Neural crest cell (in vitro differentiated cells): ENCODE data around the gene LCN15. TPM values are rescaled to one million over a fixed set of nuclear protein-coding genes. Genes with fewer than 3 reads are reported as not detected.

ENCODE experiments used
- DNase-seq: peaks from one replicate; pipeline ENCODE4 v3.0.0; 2021; ENCODE audit warnings: low read depth, mixed read lengths, low spot score
- H3K27ac Mint-ChIP-seq: one replicate; pipeline ENCODE4 v1.8.0; 2021; ENCODE audit warnings: mild to moderate bottlenecking, mixed read lengths; ENCODE audit not compliant: unreplicated experiment
- H3K27me3 Mint-ChIP-seq: 2 replicates; pipeline ENCODE4 v1.8.0; 2021; ENCODE audit warnings: low read depth, mild to moderate bottlenecking, mixed read lengths
- H3K36me3 Mint-ChIP-seq: 2 replicates; pipeline ENCODE4 v1.8.0; 2021; ENCODE audit warnings: low read depth, mild to moderate bottlenecking, mixed read lengths
- H3K4me1 Mint-ChIP-seq: 2 replicates; pipeline ENCODE4 v1.8.0; 2021; ENCODE audit warnings: mixed read lengths
- H3K4me3 Mint-ChIP-seq: one replicate; pipeline ENCODE4 v1.8.0; 2021; ENCODE audit warnings: mild to moderate bottlenecking, mixed read lengths
- H3K9me3 Mint-ChIP-seq: 2 replicates; pipeline ENCODE4 v1.8.0; 2021; ENCODE audit warnings: mixed read lengths
- total RNA-seq: library from RNA; stranded (reverse); gene quantifications from 2 replicates; pipeline ENCODE4 v1.2.1, GENCODE V29; 2021
- TF ChIP-seq, protein P1 (sequence below): fragments of 200-600 bp; sonication (generic); conservative IDR thresholded peaks from 2 replicates; pipeline ENCODE4 v1.5.0; 2021; ENCODE audit warnings: antibody characterized with exemption, mild to moderate bottlenecking

LCN15 gene
- total RNA-seq, 1 donor from 2014 or later, result not detected

DNA sequence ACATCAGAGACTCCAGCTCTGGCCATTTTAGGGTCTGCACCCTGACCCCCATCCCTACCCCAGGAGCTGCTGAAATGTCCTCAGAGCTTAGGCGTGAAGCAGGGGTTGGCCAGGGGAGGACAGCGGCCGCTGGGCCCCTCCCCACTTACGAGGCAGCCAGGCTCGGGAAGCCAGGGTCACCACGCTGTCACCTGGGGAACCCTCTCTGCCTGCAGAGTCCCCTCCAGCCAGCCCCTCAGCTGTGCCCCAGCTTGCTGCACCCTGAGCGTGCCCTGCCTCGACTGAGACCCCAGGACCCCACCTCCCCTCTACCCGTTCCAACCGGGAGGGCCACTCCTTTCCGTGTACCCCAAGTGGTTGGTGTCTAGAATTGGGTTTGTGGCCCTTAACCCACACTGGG is 24.2 kb downstream of the LCN15 start:
- Mint-ChIP-seq H3K27ac (no peak overlapping the region), H3K4me3 (no peak overlapping the region), H3K4me1 (no peaks in the 10 kb centered on the region), H3K27me3 (no peaks in the 10 kb centered on the region), H3K36me3 (no peaks in the 10 kb centered on the region), H3K9me3 (no peaks in the 10 kb centered on the region)
- no peak for DNase-seq
- TF ChIP-seq, protein P1, sequence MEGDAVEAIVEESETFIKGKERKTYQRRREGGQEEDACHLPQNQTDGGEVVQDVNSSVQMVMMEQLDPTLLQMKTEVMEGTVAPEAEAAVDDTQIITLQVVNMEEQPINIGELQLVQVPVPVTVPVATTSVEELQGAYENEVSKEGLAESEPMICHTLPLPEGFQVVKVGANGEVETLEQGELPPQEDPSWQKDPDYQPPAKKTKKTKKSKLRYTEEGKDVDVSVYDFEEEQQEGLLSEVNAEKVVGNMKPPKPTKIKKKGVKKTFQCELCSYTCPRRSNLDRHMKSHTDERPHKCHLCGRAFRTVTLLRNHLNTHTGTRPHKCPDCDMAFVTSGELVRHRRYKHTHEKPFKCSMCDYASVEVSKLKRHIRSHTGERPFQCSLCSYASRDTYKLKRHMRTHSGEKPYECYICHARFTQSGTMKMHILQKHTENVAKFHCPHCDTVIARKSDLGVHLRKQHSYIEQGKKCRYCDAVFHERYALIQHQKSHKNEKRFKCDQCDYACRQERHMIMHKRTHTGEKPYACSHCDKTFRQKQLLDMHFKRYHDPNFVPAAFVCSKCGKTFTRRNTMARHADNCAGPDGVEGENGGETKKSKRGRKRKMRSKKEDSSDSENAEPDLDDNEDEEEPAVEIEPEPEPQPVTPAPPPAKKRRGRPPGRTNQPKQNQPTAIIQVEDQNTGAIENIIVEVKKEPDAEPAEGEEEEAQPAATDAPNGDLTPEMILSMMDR, result no peak

DNA sequence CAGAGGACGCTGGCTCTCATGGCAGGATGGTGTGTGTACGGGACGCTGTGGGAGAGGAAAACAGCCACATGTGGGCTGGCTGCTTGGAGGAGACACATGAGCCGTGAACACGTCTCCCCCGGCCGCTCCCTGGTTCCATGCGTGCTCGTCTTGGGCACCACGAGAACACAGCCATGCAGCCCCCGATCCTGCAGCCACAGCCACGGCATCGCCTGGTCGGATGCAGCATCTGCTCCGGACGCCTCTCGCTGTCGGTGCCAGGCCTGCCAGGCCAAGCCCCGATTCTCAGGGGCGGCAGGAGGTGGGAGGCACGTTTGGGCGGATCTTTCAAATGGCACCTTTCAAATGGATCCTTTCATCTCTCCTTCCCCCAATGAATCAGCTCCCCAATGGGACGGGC is 24.8 kb downstream of the LCN15 start:
- Mint-ChIP-seq H3K36me3 (no peaks in the 10 kb centered on the region), H3K4me3 (no peak overlapping the region), H3K9me3 (no peaks in the 10 kb centered on the region), H3K27ac (peak overlapping the region; percentile 27), H3K4me1 (no peaks in the 10 kb centered on the region), H3K27me3 (no peaks in the 10 kb centered on the region)
- TF ChIP-seq, protein P1, result no peak
- no peak for DNase-seq

DNA sequence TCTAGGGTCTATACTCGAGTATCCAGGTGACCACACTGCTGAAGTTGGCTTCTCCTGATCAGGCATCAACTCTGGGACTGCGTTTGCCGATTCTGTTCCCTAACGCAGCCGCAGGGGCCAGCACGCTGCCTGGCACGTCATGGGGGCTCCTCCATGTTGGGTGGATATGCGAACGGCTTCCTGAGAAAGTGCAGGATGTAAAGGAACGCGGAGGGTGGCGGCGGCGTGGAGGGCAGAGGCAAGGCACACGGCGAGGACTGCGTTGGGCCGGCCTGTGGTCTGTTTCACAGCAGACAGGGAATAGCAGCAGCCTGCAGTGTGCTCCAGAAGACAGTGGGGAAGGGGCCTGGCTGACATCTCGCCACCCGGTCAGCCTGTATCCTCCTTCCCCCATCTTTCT is 25.4 kb downstream of the LCN15 start:
- Mint-ChIP-seq H3K36me3 (no peaks in the 10 kb centered on the region), H3K27me3 (peaks cover 2% of the 10 kb centered on the region), H3K4me1 (no peaks in the 10 kb centered on the region), H3K9me3 (no peaks in the 10 kb centered on the region), H3K27ac (no peak overlapping the region), H3K4me3 (no peak overlapping the region)
- DNase-seq, result no peak
- TF ChIP-seq, protein P1, result no peak

GRCh38 chr9:136735812-136736480 is 28.4 kb downstream of the LCN15 start:
- Mint-ChIP-seq H3K27ac (no peak overlapping the region), H3K4me3 (no peak overlapping the region), H3K4me1 (no peaks in the 10 kb centered on the region), H3K9me3 (no peaks in the 10 kb centered on the region), H3K36me3 (no peaks in the 10 kb centered on the region), H3K27me3 (peaks cover 2% of the 10 kb centered on the region)
- TF ChIP-seq, protein P1, result no peak
- no peak for DNase-seq

GRCh38 chr9:136734837-136735496 is 29.4 kb downstream of the LCN15 start:
- TF ChIP-seq, protein P1, result no peak
- H3K4me3 Mint-ChIP-seq, result no peak overlapping the region
- no peak for DNase-seq
- H3K27me3 Mint-ChIP-seq, result peaks cover 4% of the 10 kb centered on the region
- no peak overlapping the region for H3K27ac Mint-ChIP-seq
- no peaks in the 10 kb centered on the region for H3K36me3 Mint-ChIP-seq
- peaks cover 2% of the 10 kb centered on the region for H3K4me1 Mint-ChIP-seq
- no peaks in the 10 kb centered on the region for H3K9me3 Mint-ChIP-seq
